Effector CD4-positive, alpha-beta T cell (primary cell): ENCODE measurements around the gene TMEM11.
"Not testable (repeated sequence)": the region's sequence is repeated elsewhere in the genome, so short reads cannot be mapped to it uniquely, and the experiment has no call there.

Source experiments
- DNase-seq: peaks from one replicate; pipeline ENCODE4 v3.0.0-alpha.2; 2020

The TMEM11 gene

GRCh38 chr17:21210411-21211076 lies 3.4 kb downstream of the TMEM11 start:
- no peak for DNase-seq

- no peak for DNase-seq
Measured at GRCh38 chr17:21209511-21210175, 4.3 kb downstream of the TMEM11 start.

- DNase-seq, result no peak
Measured at GRCh38 chr17:21208352-21208751, 5.6 kb downstream of the TMEM11 start.

GRCh38 chr17:21204935-21205334 lies 9.0 kb downstream of the TMEM11 start:
- DNase-seq, result no peak

GRCh38 chr17:21202512-21202911 lies 11.4 kb downstream of the TMEM11 start:
- no peak for DNase-seq

- DNase-seq, result no peak
Measured at GRCh38 chr17:21201874-21202273, 12.1 kb downstream of the TMEM11 start.

GRCh38 chr17:21201298-21201595 lies 12.7 kb downstream of the TMEM11 start:
- no peak for DNase-seq

- no peak for DNase-seq
Measured at GRCh38 chr17:21200590-21201297, 13.2 kb downstream of the TMEM11 start.

GRCh38 chr17:21199856-21200255 lies 14.1 kb downstream of the TMEM11 start:
- DNase-seq, result no peak

GRCh38 chr17:21199311-21199710 lies 14.7 kb downstream of the TMEM11 start:
- no peak for DNase-seq

GRCh38 chr17:21198411-21198810 lies 15.6 kb downstream of the TMEM11 start:
- DNase-seq, result no peak

GRCh38 chr17:21196126-21196525 lies 17.8 kb downstream of the TMEM11 start:
- DNase-seq, result no peak

- no peak for DNase-seq
Measured at GRCh38 chr17:21194703-21195102, 19.3 kb downstream of the TMEM11 start.

GRCh38 chr17:21194226-21194625 lies 19.7 kb downstream of the TMEM11 start:
- no peak for DNase-seq

GRCh38 chr17:21193031-21193430 lies 20.9 kb downstream of the TMEM11 start:
- no peak for DNase-seq

GRCh38 chr17:21192414-21192813 lies 21.5 kb downstream of the TMEM11 start:
- DNase-seq, result not testable (repeated sequence)

GRCh38 chr17:21191698-21192097 lies 22.3 kb downstream of the TMEM11 start:
- DNase-seq, result no peak

GRCh38 chr17:21190078-21190477 lies 23.9 kb downstream of the TMEM11 start:
- DNase-seq, result no peak

- DNase-seq, result no peak
Measured at GRCh38 chr17:21189361-21189760, 24.6 kb downstream of the TMEM11 start.

GRCh38 chr17:21186399-21187187 lies 27.4 kb downstream of the TMEM11 start:
- no peak for DNase-seq

- DNase-seq, result no peak
Measured at GRCh38 chr17:21185061-21185460, 28.9 kb downstream of the TMEM11 start.

- no peak for DNase-seq
Measured at GRCh38 chr17:21184570-21184969, 29.4 kb downstream of the TMEM11 start.

- DNase-seq, result no peak
Measured at GRCh38 chr17:21183468-21183867, 30.5 kb downstream of the TMEM11 start.
